Activated T-helper 1 cell treated with anti-CD3 and anti-CD28 coated beads, Interleukin-12 subunit alpha, Interleukin-12 subunit beta, Interleukin-2, Interleukin-4 antibody, amounts not matched to agents 30 ng/mL and 10 ng/mL and 1 ng/mL, durations not matched to agents 14 hours and 24 hours and 36 hours (primary cell): ENCODE data around the gene COL6A5. TPM values are rescaled to one million over a fixed set of nuclear protein-coding genes. Genes with fewer than 3 reads are reported as not detected.
"Not testable (repeated sequence)": the region's sequence is repeated elsewhere in the genome, so short reads cannot be mapped to it uniquely, and the experiment has no call there.

Source experiments
- DNase-seq: peaks from one replicate; pipeline ENCODE4 v3.0.0; 2021; ENCODE audit warnings: low spot score
- H3K27ac Mint-ChIP-seq: one replicate; pipeline ENCODE4 v1.8.0; 2021; ENCODE audit warnings: mild to moderate bottlenecking, mixed read lengths
- H3K27me3 Mint-ChIP-seq: one replicate; pipeline ENCODE4 v1.8.0; 2022; ENCODE audit warnings: mild to moderate bottlenecking, moderate library complexity, mixed read lengths; ENCODE audit not compliant: insufficient read depth
- H3K36me3 Mint-ChIP-seq: one replicate; pipeline ENCODE4 v1.8.0; 2021; ENCODE audit warnings: low read depth, mixed read lengths
- H3K4me1 Mint-ChIP-seq: one replicate; pipeline ENCODE4 v1.8.0; 2021; ENCODE audit warnings: low read depth, mixed read lengths
- H3K4me3 Mint-ChIP-seq: one replicate; pipeline ENCODE4 v1.8.0; 2021; ENCODE audit warnings: mild to moderate bottlenecking, moderate library complexity, mixed read lengths
- H3K9me3 Mint-ChIP-seq: one replicate; pipeline ENCODE4 v1.8.0; 2021; ENCODE audit warnings: mixed read lengths
- intact Hi-C: fragments of 100-400 bp; cut with micrococcal nuclease; formaldehyde crosslinking; loops from one replicate; pipeline ENCODE4 v1.15.1; 2024
- total RNA-seq: library from RNA; stranded (reverse); gene quantifications from 2 replicates; pipeline ENCODE4 v1.2.3, GENCODE V29; 2022

COL6A5 gene
- total RNA-seq, result 0.02 and 0.16 TPM in 2 replicates

- no peak within 1 kb of the TSS for H3K27ac Mint-ChIP-seq
- H3K4me1 Mint-ChIP-seq, result peaks cover 5% of the 10 kb centered on the region
- peaks cover 25% of the 10 kb centered on the region for H3K27me3 Mint-ChIP-seq
- intact Hi-C loops, result no loop called here
- H3K4me3 Mint-ChIP-seq, result no peak within 1 kb of the TSS
- DNase-seq, result no peak
- no peaks in the 10 kb centered on the region for H3K36me3 Mint-ChIP-seq
- H3K9me3 Mint-ChIP-seq, result no peaks in the 10 kb centered on the region
Observed at GRCh38 chr3:130345487-130346079, at the start of gene COL6A5. Gene COL6A5 (plus strand): TSS chr3:130345672. CDS start chr3:130373639, 27,967 bp downstream.

- Mint-ChIP-seq H3K36me3 (no peaks in the 10 kb centered on the region), H3K4me3 (no peak overlapping the region), H3K27ac (no peak overlapping the region), H3K9me3 (no peaks in the 10 kb centered on the region), H3K4me1 (no peaks in the 10 kb centered on the region), H3K27me3 (peaks cover 2% of the 10 kb centered on the region)
- intact Hi-C loops, result no loop called here
- DNase-seq, result no peak
Observed at GRCh38 chr3:130299531-130299930, 45.9 kb upstream of the COL6A5 start.

- Mint-ChIP-seq H3K4me1 (no peaks in the 10 kb centered on the region), H3K36me3 (no peaks in the 10 kb centered on the region), H3K4me3 (no peak overlapping the region), H3K27ac (no peak overlapping the region), H3K27me3 (peaks cover 2% of the 10 kb centered on the region), H3K9me3 (no peaks in the 10 kb centered on the region)
- DNase-seq, result no peak
- intact Hi-C loops, result no loop called here
Observed at GRCh38 chr3:130300888-130301287, 44.6 kb upstream of the COL6A5 start.

GRCh38 chr3:130310109-130310508 lies 35.4 kb upstream of the COL6A5 start:
- Mint-ChIP-seq H3K4me1 (no peaks in the 10 kb centered on the region), H3K27ac (no peak overlapping the region), H3K4me3 (no peak overlapping the region), H3K9me3 (no peaks in the 10 kb centered on the region), H3K27me3 (peaks cover 9% of the 10 kb centered on the region), H3K36me3 (no peaks in the 10 kb centered on the region)
- intact Hi-C loops, result no loop called here
- no peak for DNase-seq

GRCh38 chr3:130312374-130312773 lies 33.1 kb upstream of the COL6A5 start:
- H3K9me3 Mint-ChIP-seq, result no peaks in the 10 kb centered on the region

GRCh38 chr3:130316169-130316568 lies 29.3 kb upstream of the COL6A5 start:
- no peak for DNase-seq
- intact Hi-C loops, result no loop called here
- Mint-ChIP-seq H3K27ac (no peak overlapping the region), H3K4me3 (no peak overlapping the region), H3K36me3 (no peaks in the 10 kb centered on the region), H3K9me3 (no peaks in the 10 kb centered on the region), H3K4me1 (no peaks in the 10 kb centered on the region), H3K27me3 (peaks cover 6% of the 10 kb centered on the region)

More at GRCh38 chr3:130312374-130312773, 33.1 kb upstream of the COL6A5 start:
- no peak overlapping the region for H3K4me3 Mint-ChIP-seq
- no peaks in the 10 kb centered on the region for H3K4me1 Mint-ChIP-seq
- peaks cover 9% of the 10 kb centered on the region for H3K27me3 Mint-ChIP-seq
- H3K27ac Mint-ChIP-seq, result no peak overlapping the region
- intact Hi-C loops, result no loop called here
- no peak for DNase-seq
- no peaks in the 10 kb centered on the region for H3K36me3 Mint-ChIP-seq

- Mint-ChIP-seq H3K9me3 (peaks cover 3% of the 10 kb centered on the region), H3K36me3 (no peaks in the 10 kb centered on the region), H3K27me3 (peaks cover 5% of the 10 kb centered on the region), H3K4me1 (no peaks in the 10 kb centered on the region), H3K27ac (no peak overlapping the region), H3K4me3 (no peak overlapping the region)
- DNase-seq, result no peak
- intact Hi-C loops, result no loop called here
Observed at GRCh38 chr3:130323503-130323902, 22.0 kb upstream of the COL6A5 start.

GRCh38 chr3:130340766-130341165 lies 4.7 kb upstream of the COL6A5 start:
- Mint-ChIP-seq H3K9me3 (peaks cover 12% of the 10 kb centered on the region), H3K27ac (no peak overlapping the region), H3K4me3 (no peak overlapping the region), H3K4me1 (peaks cover 5% of the 10 kb centered on the region), H3K27me3 (peaks cover 13% of the 10 kb centered on the region), H3K36me3 (no peaks in the 10 kb centered on the region)
- intact Hi-C loops, result no loop called here
- DNase-seq, result no peak

- Mint-ChIP-seq H3K9me3 (peaks cover 8% of the 10 kb centered on the region), H3K27me3 (peaks cover 17% of the 10 kb centered on the region), H3K4me3 (no peak overlapping the region), H3K36me3 (no peaks in the 10 kb centered on the region), H3K27ac (no peak overlapping the region), H3K4me1 (peaks cover 5% of the 10 kb centered on the region)
- intact Hi-C loops, result no loop called here
- DNase-seq, result no peak
Observed at GRCh38 chr3:130341388-130341787, 4.1 kb upstream of the COL6A5 start.

- intact Hi-C loops, result no loop called here
- no peak overlapping the region for H3K4me3 Mint-ChIP-seq
Observed at GRCh38 chr3:130341882-130342281, 3.6 kb upstream of the COL6A5 start.

GRCh38 chr3:130342821-130343661 lies 2.4 kb upstream of the COL6A5 start:
- Mint-ChIP-seq H3K4me3 (no peak overlapping the region), H3K36me3 (no peaks in the 10 kb centered on the region), H3K9me3 (peaks cover 5% of the 10 kb centered on the region), H3K27ac (no peak overlapping the region), H3K27me3 (peaks cover 23% of the 10 kb centered on the region), H3K4me1 (peaks cover 5% of the 10 kb centered on the region)
- no peak for DNase-seq
- intact Hi-C loops, result no loop called here

More at GRCh38 chr3:130341882-130342281, 3.6 kb upstream of the COL6A5 start:
- Mint-ChIP-seq H3K27ac (no peak overlapping the region), H3K4me1 (peaks cover 5% of the 10 kb centered on the region), H3K36me3 (no peaks in the 10 kb centered on the region), H3K9me3 (peaks cover 8% of the 10 kb centered on the region), H3K27me3 (peaks cover 20% of the 10 kb centered on the region)
- DNase-seq, result no peak

GRCh38 chr3:130348258-130348657 lies 2.8 kb downstream of the COL6A5 start:
- H3K4me3 Mint-ChIP-seq, H3K9me3 Mint-ChIP-seq, DNase-seq, H3K27ac Mint-ChIP-seq, H3K36me3 Mint-ChIP-seq, intact Hi-C loops, H3K4me1 Mint-ChIP-seq: not testable (repeated sequence)
- peaks cover 23% of the 10 kb centered on the region for H3K27me3 Mint-ChIP-seq

- intact Hi-C loops, result no loop called here
- DNase-seq, result no peak
- Mint-ChIP-seq H3K27ac (no peak overlapping the region), H3K9me3 (no peaks in the 10 kb centered on the region), H3K4me1 (no peaks in the 10 kb centered on the region), H3K27me3 (no peaks in the 10 kb centered on the region), H3K4me3 (no peak overlapping the region), H3K36me3 (no peaks in the 10 kb centered on the region)
Observed at GRCh38 chr3:130354430-130354829, 9.0 kb downstream of the COL6A5 start.
